ENCODE measurements around the gene RAP2B.
"Not testable (repeated sequence)": the region's sequence is repeated elsewhere in the genome, so short reads cannot be mapped to it uniquely, and the experiment has no call there.

Gene RAP2B

DNA sequence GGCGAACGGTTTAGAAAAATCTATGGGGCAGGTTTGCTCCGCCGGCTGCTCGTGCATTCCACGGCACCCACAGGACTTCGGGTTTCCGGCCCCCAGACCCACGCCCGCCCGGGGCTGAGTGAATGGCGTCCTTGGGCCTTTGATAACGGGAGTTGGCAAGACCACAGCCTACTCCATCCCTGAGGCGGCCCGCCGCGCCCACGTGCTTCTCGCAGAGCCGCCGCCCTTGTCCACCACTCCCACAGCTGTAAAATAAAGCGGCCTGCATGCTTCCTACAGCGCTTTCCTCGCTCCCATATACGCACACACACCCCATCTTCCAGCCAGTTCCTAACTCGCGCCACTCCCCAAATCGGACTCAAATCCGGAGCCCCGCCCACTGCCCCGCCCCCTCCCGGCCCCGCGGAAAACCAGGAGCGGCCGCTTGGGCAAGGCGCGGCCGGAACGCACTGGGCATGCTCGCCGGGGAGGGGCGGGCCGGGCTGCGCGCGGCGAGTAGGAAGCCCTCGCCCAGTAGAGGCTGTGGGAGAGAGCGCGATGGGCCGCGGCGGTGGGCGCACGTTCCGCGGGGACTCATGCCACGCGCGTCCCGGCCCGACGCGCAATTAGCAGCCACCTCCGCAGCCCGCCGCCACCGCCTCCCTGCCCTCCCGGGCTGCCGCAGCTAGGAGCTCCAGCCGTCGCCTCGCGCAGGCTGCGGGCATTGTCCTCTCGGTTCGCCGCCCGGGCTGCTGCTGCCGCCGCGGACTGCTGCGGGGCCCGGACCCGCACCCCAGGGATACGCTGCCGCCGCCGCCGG lies at the start of gene RAP2B:
Gene RAP2B, plus strand, starts transcription at position 513 of the 799 bp plus-strand sequence. CDS start 468 bp downstream, outside the sequence.
- H3K9ac ChIP-seq (ENCODE audit: low read length), result peak within 1 kb of the TSS; percentile 96
- H3K4me1 ChIP-seq (ENCODE audit: control insufficient read depth, insufficient read depth, low read length), result peaks cover 27% of the 10 kb centered on the region
- peaks cover 3% of the 10 kb centered on the region for H3K36me3 ChIP-seq (ENCODE audit: control insufficient read depth, insufficient read depth, low read length)
- no peaks in the 10 kb centered on the region for H3K27me3 ChIP-seq (ENCODE audit: control insufficient read depth, insufficient read depth, low read length)
- peak within 1 kb of the TSS; percentile 83 for H3K4me3 ChIP-seq (ENCODE audit: low read length)
- no peaks in the 10 kb centered on the region for H3K9me3 ChIP-seq (ENCODE audit: control insufficient read depth, low read length)

DNA sequence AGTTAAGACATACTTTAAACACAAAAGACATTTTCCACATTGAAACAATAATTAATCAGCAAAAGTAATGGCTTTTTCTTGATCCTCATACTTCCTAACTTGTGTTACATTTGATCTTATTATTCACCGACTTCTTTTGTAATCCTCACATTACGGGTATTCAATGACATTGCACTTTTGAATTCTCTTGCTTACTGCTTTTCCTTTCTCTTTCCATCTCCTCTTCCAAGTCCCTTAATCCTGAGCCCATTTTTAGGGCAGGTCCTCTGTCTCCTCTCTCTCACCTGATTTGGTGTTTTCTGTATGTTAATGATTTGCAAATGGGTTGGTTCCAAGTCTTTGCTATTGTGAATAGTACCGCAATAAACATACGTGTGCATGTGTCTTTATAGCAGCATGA lies 48.5 kb upstream of the RAP2B start:
- no peaks in the 10 kb centered on the region for H3K27me3 ChIP-seq (ENCODE audit: control insufficient read depth, insufficient read depth, low read length)
- H3K36me3 ChIP-seq (ENCODE audit: control insufficient read depth, insufficient read depth, low read length), result no peaks in the 10 kb centered on the region
- no peaks in the 10 kb centered on the region for H3K9me3 ChIP-seq (ENCODE audit: control insufficient read depth, low read length)
- H3K4me3 ChIP-seq (ENCODE audit: low read length), result no peak overlapping the region
- H3K4me1 ChIP-seq (ENCODE audit: control insufficient read depth, insufficient read depth, low read length), result no peaks in the 10 kb centered on the region
- no peak overlapping the region for H3K9ac ChIP-seq (ENCODE audit: low read length)

DNA sequence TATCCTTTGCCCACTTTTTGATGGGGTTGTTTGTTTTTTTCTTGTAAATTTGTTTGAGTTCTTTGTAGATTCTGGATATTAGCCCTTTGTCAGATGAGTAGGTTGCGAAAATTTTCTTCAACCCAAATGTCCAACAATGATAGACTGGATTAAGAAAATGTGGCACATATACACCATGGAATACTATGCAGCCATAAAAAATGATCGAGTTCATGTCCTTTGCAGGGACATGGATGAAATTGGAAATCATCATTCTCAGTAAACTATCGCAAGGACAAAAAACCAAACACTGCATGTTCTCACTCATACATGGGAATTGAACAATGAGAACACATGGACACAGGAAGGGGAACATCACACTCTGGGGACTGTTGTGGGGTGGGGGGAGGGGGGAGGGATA lies 47.8 kb upstream of the RAP2B start:
- H3K27me3 ChIP-seq (ENCODE audit: control insufficient read depth, insufficient read depth, low read length); H3K9ac ChIP-seq (ENCODE audit: low read length); H3K4me1 ChIP-seq (ENCODE audit: control insufficient read depth, insufficient read depth, low read length); H3K36me3 ChIP-seq (ENCODE audit: control insufficient read depth, insufficient read depth, low read length); H3K9me3 ChIP-seq (ENCODE audit: control insufficient read depth, low read length); H3K4me3 ChIP-seq (ENCODE audit: low read length): not testable (repeated sequence)

DNA sequence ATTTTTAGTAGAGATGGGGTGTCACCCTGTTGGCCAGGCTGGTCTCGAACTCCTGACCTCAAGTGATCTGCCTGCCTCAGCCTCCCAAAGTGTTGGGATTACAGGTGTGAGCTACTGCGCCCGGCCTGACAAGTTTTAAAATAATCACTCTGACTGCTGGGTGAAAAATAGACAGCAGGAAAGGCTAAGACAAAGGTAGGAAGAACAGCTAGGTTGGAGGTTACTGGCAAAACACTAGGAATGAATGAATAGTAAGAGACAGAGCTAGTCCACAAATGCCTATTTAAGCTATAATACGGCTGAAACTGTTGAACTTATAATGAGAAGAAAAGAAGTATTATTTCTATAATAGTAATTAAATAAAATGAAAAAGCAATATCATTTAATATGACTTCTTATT lies 46.7 kb upstream of the RAP2B start:
- no peaks in the 10 kb centered on the region for H3K4me1 ChIP-seq (ENCODE audit: control insufficient read depth, insufficient read depth, low read length)

GRCh38 chr3:153127788-153128187 lies 34.2 kb upstream of the RAP2B start:
- no peak overlapping the region for H3K4me3 ChIP-seq (ENCODE audit: low read length)
- no peaks in the 10 kb centered on the region for H3K9me3 ChIP-seq (ENCODE audit: control insufficient read depth, low read length)
- H3K4me1 ChIP-seq (ENCODE audit: control insufficient read depth, insufficient read depth, low read length), result no peaks in the 10 kb centered on the region
- no peak overlapping the region for H3K9ac ChIP-seq (ENCODE audit: low read length)
- H3K36me3 ChIP-seq (ENCODE audit: control insufficient read depth, insufficient read depth, low read length), result no peaks in the 10 kb centered on the region
- H3K27me3 ChIP-seq (ENCODE audit: control insufficient read depth, insufficient read depth, low read length), result no peaks in the 10 kb centered on the region

More for the DNA sequence above, 46.7 kb upstream of the RAP2B start:
- Histone ChIP-seq H3K9ac (ENCODE audit: low read length) (no peak overlapping the region), H3K36me3 (ENCODE audit: control insufficient read depth, insufficient read depth, low read length) (no peaks in the 10 kb centered on the region), H3K4me3 (ENCODE audit: low read length) (no peak overlapping the region), H3K9me3 (ENCODE audit: control insufficient read depth, low read length) (no peaks in the 10 kb centered on the region), H3K27me3 (ENCODE audit: control insufficient read depth, insufficient read depth, low read length) (no peaks in the 10 kb centered on the region)

GRCh38 chr3:153129426-153129825 lies 32.6 kb upstream of the RAP2B start:
- Histone ChIP-seq H3K4me1 (ENCODE audit: control insufficient read depth, insufficient read depth, low read length) (no peaks in the 10 kb centered on the region), H3K36me3 (ENCODE audit: control insufficient read depth, insufficient read depth, low read length) (no peaks in the 10 kb centered on the region), H3K4me3 (ENCODE audit: low read length) (no peak overlapping the region), H3K9ac (ENCODE audit: low read length) (no peak overlapping the region), H3K9me3 (ENCODE audit: control insufficient read depth, low read length) (no peaks in the 10 kb centered on the region), H3K27me3 (ENCODE audit: control insufficient read depth, insufficient read depth, low read length) (no peaks in the 10 kb centered on the region)

GRCh38 chr3:153129866-153130265 lies 32.2 kb upstream of the RAP2B start:
- Histone ChIP-seq H3K4me1 (ENCODE audit: control insufficient read depth, insufficient read depth, low read length) (no peaks in the 10 kb centered on the region), H3K9ac (ENCODE audit: low read length) (no peak overlapping the region), H3K36me3 (ENCODE audit: control insufficient read depth, insufficient read depth, low read length) (no peaks in the 10 kb centered on the region), H3K4me3 (ENCODE audit: low read length) (no peak overlapping the region), H3K27me3 (ENCODE audit: control insufficient read depth, insufficient read depth, low read length) (no peaks in the 10 kb centered on the region), H3K9me3 (ENCODE audit: control insufficient read depth, low read length) (no peaks in the 10 kb centered on the region)

DNA sequence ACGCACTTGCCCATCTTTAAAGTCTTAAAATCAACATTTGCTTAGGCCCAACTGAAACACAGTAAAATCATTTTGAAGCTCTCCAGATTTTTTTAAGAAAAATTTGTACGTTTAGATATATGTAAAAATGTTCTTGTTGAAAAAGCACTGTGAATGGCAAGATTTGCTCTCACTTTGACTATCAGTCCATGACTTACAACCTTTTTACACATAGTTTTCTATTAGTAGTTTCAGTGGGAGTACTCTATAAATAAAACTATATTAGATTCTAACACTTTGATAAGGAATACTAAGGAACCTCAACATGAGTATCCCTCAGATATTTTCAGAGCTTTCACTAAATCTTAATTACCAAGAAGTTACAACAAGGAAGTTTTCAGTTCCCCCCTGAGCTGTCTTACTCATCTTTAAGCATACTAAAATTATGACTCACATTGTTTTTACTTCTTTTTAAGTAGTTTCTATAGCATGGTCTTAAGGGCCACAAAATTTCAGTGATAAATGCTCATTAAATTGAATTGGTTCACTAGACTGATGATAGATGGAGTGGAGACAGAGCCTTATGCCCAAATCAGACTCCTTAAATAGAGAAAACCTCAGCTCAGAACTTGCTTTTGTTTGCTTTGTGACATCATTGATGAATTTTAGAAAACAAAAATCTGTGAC lies 31.6 kb upstream of the RAP2B start:
- H3K36me3 ChIP-seq (ENCODE audit: control insufficient read depth, insufficient read depth, low read length), result no peaks in the 10 kb centered on the region
- no peaks in the 10 kb centered on the region for H3K27me3 ChIP-seq (ENCODE audit: control insufficient read depth, insufficient read depth, low read length)
- no peak overlapping the region for H3K9ac ChIP-seq (ENCODE audit: low read length)
- no peaks in the 10 kb centered on the region for H3K9me3 ChIP-seq (ENCODE audit: control insufficient read depth, low read length)
- H3K4me1 ChIP-seq (ENCODE audit: control insufficient read depth, insufficient read depth, low read length), result no peaks in the 10 kb centered on the region
- no peak overlapping the region for H3K4me3 ChIP-seq (ENCODE audit: low read length)

DNA sequence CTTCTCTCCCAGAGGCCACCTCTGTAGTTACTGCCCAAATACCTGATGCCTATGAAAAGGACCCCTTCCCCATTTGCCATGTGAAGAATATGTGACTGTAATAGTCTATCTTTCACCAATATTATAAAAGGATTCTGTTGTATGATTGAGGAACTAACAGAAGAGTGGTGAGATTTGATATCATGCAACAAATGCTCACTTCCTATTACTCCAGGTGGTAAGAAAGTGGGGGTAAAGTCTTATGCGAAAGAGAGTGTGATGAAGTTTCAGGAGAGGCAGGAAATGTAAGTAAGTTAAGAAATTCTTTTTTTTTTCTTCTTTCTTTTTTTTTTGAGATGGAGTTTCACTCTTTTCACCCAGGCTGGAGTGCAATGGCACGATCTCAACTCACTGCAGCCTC lies 24.4 kb upstream of the RAP2B start:
- Histone ChIP-seq H3K9me3 (ENCODE audit: control insufficient read depth, low read length) (no peaks in the 10 kb centered on the region), H3K4me3 (ENCODE audit: low read length) (no peak overlapping the region), H3K36me3 (ENCODE audit: control insufficient read depth, insufficient read depth, low read length) (no peaks in the 10 kb centered on the region), H3K9ac (ENCODE audit: low read length) (no peak overlapping the region), H3K27me3 (ENCODE audit: control insufficient read depth, insufficient read depth, low read length) (no peaks in the 10 kb centered on the region), H3K4me1 (ENCODE audit: control insufficient read depth, insufficient read depth, low read length) (peaks cover 22% of the 10 kb centered on the region)

- Histone ChIP-seq H3K36me3 (ENCODE audit: control insufficient read depth, insufficient read depth, low read length) (no peaks in the 10 kb centered on the region), H3K4me3 (ENCODE audit: low read length) (no peak overlapping the region), H3K9ac (ENCODE audit: low read length) (peak overlapping the region; percentile 45), H3K27me3 (ENCODE audit: control insufficient read depth, insufficient read depth, low read length) (no peaks in the 10 kb centered on the region), H3K4me1 (ENCODE audit: control insufficient read depth, insufficient read depth, low read length) (peaks cover 22% of the 10 kb centered on the region), H3K9me3 (ENCODE audit: control insufficient read depth, low read length) (no peaks in the 10 kb centered on the region)
These were observed 23.5 kb upstream of the RAP2B start for GRCh38 chr3:153138276-153139210.

- H3K4me1 ChIP-seq (ENCODE audit: control insufficient read depth, insufficient read depth, low read length), result peaks cover 17% of the 10 kb centered on the region
- H3K36me3 ChIP-seq (ENCODE audit: control insufficient read depth, insufficient read depth, low read length), result no peaks in the 10 kb centered on the region
- H3K27me3 ChIP-seq (ENCODE audit: control insufficient read depth, insufficient read depth, low read length), result no peaks in the 10 kb centered on the region
- H3K9me3 ChIP-seq (ENCODE audit: control insufficient read depth, low read length), result no peaks in the 10 kb centered on the region
- no peak overlapping the region for H3K9ac ChIP-seq (ENCODE audit: low read length)
- H3K4me3 ChIP-seq (ENCODE audit: low read length), result no peak overlapping the region
These were observed 19.1 kb upstream of the RAP2B start for GRCh38 chr3:153142961-153143360.

- no peaks in the 10 kb centered on the region for H3K9me3 ChIP-seq (ENCODE audit: control insufficient read depth, low read length)
- no peaks in the 10 kb centered on the region for H3K36me3 ChIP-seq (ENCODE audit: control insufficient read depth, insufficient read depth, low read length)
- no peak overlapping the region for H3K9ac ChIP-seq (ENCODE audit: low read length)
- H3K4me3 ChIP-seq (ENCODE audit: low read length), result no peak overlapping the region
- peaks cover 10% of the 10 kb centered on the region for H3K4me1 ChIP-seq (ENCODE audit: control insufficient read depth, insufficient read depth, low read length)
- H3K27me3 ChIP-seq (ENCODE audit: control insufficient read depth, insufficient read depth, low read length), result no peaks in the 10 kb centered on the region
These were observed 18.0 kb upstream of the RAP2B start for GRCh38 chr3:153144071-153144470.

Measured in mucosa of stomach (tissue), 1 donor.